Left lung (tissue), 10 donors: ENCODE results near the gene TAF6L. TPM values are rescaled to one million over a fixed set of nuclear protein-coding genes. Genes with fewer than 3 reads are reported as not detected.
"Not testable (repeated sequence)": the region's sequence is repeated elsewhere in the genome, so short reads cannot be mapped to it uniquely, and the experiment has no call there.

Experiments used
- ATAC-seq: fragments of 200-7000 bp; cut with Tn5 transposase; one replicate; pipeline ENCODE4 v1.9.1; 2020; ENCODE audit warnings: moderate library complexity
- DNase-seq, 4 donors: peaks; one replicate each; pipeline ENCODE4 v3.0.0-alpha.2; 2013 to 2020
- H3K27ac ChIP-seq, 2 donors: fragments of 200-600 bp; sonication (generic) in 1 of 2; one replicate each; pipeline versions ENCODE4 v1.5.0 to v1.8.0; 2020 to 2021
- H3K27me3 ChIP-seq, 2 donors: fragments of 200-600 bp; sonication (generic) in 1 of 2; one replicate each; pipeline versions ENCODE4 v1.5.0 to v1.8.0; 2020 to 2021
- H3K36me3 ChIP-seq, 2 donors: fragments of 200-600 bp; sonication (generic) in 1 of 2; one replicate each; pipeline versions ENCODE4 v1.5.0 to v1.8.0; 2020 to 2021
- H3K4me1 ChIP-seq, 2 donors: fragments of 200-600 bp; one replicate each; pipeline ENCODE4 v1.8.0; 2021
- H3K4me3 ChIP-seq, 2 donors: fragments of 200-600 bp; sonication (generic) in 1 of 2; one replicate each; pipeline versions ENCODE4 v1.5.0 to v1.8.0; 2020 to 2021; ENCODE audit warnings: mild to moderate bottlenecking in 1 of 2
- H3K9me3 ChIP-seq, 2 donors: fragments of 200-600 bp; sonication (generic) in 1 of 2; one replicate each; pipeline versions ENCODE4 v1.5.0 to v1.8.0; 2020 to 2021
- CTCF ChIP-seq, 2 donors: fragments of 200-600 bp; sonication (generic) in 1 of 2; IDR thresholded peaks; one replicate each; pipeline versions ENCODE4 v1.5.0 to v1.8.0; 2021; ENCODE audit warnings: antibody characterized with exemption in 2 of 2
- intact Hi-C, 2 donors: fragments of 100-400 bp; cut with DNase I; formaldehyde crosslinking; loops; one replicate each; pipeline versions ENCODE4 v1.11.2 to v1.14.2; 2022
- polyA plus RNA-seq, 6 donors: library from polyadenylated mRNA; unstranded; fragments of 120-200 nt; gene quantifications; one replicate each; pipeline ENCODE4 v1.2.1, GENCODE V29; 2013; ENCODE audit not compliant: insufficient read length in 6 of 6
- total RNA-seq, 2 donors: library from RNA; stranded (reverse); fragmentation: NEBNext Ultra II Directional; extraction: Animal tissue kit (Norgen Biotek cat#: 25700); gene quantifications; one replicate each; pipeline ENCODE4 v1.2.1, GENCODE V29; 2021
- donor health status: DM: no; HTN: yes; CAD: no.
- donor health status: DM: no; HTN: no; CAD: no.

TAF6L gene
- total and polyA plus RNA-seq, 8 donors: 14.5 to 35.2 (median 29.1) TPM

GRCh38 chr11:62757846-62758788, 13.1 kb upstream of the TAF6L start:
- Histone ChIP-seq H3K36me3 (no peaks in the 10 kb centered on the region), H3K9me3 (no peaks in the 10 kb centered on the region), H3K4me1 (peaks cover 13 to 30% of the 10 kb centered on the region in 2 donors), H3K27ac (no peak overlapping the region), H3K4me3 (no peak overlapping the region), H3K27me3 (no peaks in the 10 kb centered on the region)
- DNase-seq: no peak
- ATAC-seq: no peak
- intact Hi-C loops: no loop called here
- no peak for TF ChIP-seq CTCF (IDR thresholded peaks at IDR 0.05)

DNA sequence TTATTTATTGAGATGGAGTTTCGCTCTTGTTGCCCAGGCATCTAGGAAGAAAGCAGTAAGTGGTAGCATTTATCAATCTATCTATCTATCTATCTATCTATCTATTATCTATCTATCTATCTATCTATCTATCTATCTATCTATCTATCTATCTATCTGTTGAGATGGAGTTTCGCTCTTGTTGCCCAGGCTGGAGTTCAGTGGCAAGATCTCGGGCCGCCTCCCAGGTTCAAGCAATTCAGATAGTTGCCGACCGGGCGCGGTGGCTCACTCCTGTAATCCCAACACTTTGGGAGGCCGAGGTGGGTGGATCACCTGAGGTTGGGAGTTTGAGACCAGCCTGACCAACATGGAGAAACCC, 10.3 kb upstream of the TAF6L start:
- intact Hi-C loops, DNase-seq, H3K36me3 ChIP-seq, H3K9me3 ChIP-seq, ATAC-seq, H3K27me3 ChIP-seq: not testable (repeated sequence)
- Histone ChIP-seq H3K4me1 (peaks cover 10 to 19% of the 10 kb centered on the region in 2 donors), H3K27ac (peak overlapping the region; percentile 75 to 96), H3K4me3 (peak overlapping the region; percentile 11 to 88)

GRCh38 chr11:62770778-62771143, 435 bp upstream of the TAF6L start:
- intact Hi-C loops: no loop called here

GRCh38 chr11:62774407-62774806, 3.2 kb downstream of the TAF6L start:
- DNase-seq (no peak), ATAC-seq (no peak)
- Histone ChIP-seq H3K4me3 (no peak overlapping the region), H3K9me3 (no peaks in the 10 kb centered on the region), H3K4me1 (peaks cover 16 to 42% of the 10 kb centered on the region in 2 donors), H3K36me3 (peaks cover 0 to 39% of the 10 kb centered on the region in 2 donors), H3K27ac (peak overlapping the region in 1 of 2 donors; percentile 73), H3K27me3 (no peaks in the 10 kb centered on the region)
- intact Hi-C loops: no loop called here
- TF ChIP-seq CTCF (IDR thresholded peaks at IDR 0.05): no peak

More at GRCh38 chr11:62770778-62771143, 435 bp upstream of the TAF6L start:
- no peak for TF ChIP-seq CTCF (IDR thresholded peaks at IDR 0.05)
- H3K27ac ChIP-seq: peak overlapping the region; percentile 91 to 94
- peak in 1 of 4 donors; percentile 44 for DNase-seq
- H3K9me3 ChIP-seq: no peaks in the 10 kb centered on the region
- ATAC-seq: peak; percentile 30
- peaks cover 0 to 32% of the 10 kb centered on the region in 2 donors for H3K36me3 ChIP-seq
- peak overlapping the region; percentile 52 to 72 for H3K4me3 ChIP-seq
- H3K27me3 ChIP-seq: no peaks in the 10 kb centered on the region
- peaks cover 16 to 42% of the 10 kb centered on the region in 2 donors for H3K4me1 ChIP-seq

- no peak for ATAC-seq
- TF ChIP-seq CTCF (IDR thresholded peaks at IDR 0.05): no peak
- Histone ChIP-seq H3K36me3 (peaks cover 0 to 49% of the 10 kb centered on the region in 2 donors), H3K9me3 (no peaks in the 10 kb centered on the region), H3K4me3 (no peak overlapping the region), H3K4me1 (peaks cover 8 to 33% of the 10 kb centered on the region in 2 donors), H3K27me3 (no peaks in the 10 kb centered on the region), H3K27ac (peak overlapping the region in 1 of 2 donors; percentile 73)
- DNase-seq: no peak
- intact Hi-C loops: no loop called here
Measured at GRCh38 chr11:62775646-62776045, 4.5 kb downstream of the TAF6L start.
